Pancreas (tissue), 10 donors: ENCODE measurements around the gene DOCK11. TPM values are rescaled to one million over a fixed set of nuclear protein-coding genes. Genes with fewer than 3 reads are reported as not detected.

Source experiments
- ATAC-seq, 4 donors: fragments of 200-7000 bp; cut with Tn5 transposase; one replicate each; pipeline versions ENCODE4 v1.8.0 to v1.9.1; 2020; ENCODE audit warnings: mild to moderate bottlenecking in 4 of 4, moderate library complexity in 4 of 4
- DNase-seq, 6 donors: peaks; one replicate each; pipeline ENCODE4 v3.0.0-alpha.2; 2020
- FAIRE-seq: peaks from 2 replicates; lab custom pipeline; 2012; peaks lifted over from hg19 to GRCh38; lab: Jason Lieb, UNC
- H3K27ac ChIP-seq, 4 donors: fragments of 200-600 bp; sonication (generic); 1 replicate in 3 of 4; 2 replicates in 1 of 4; pipeline versions ENCODE4 v1.5.0 to v1.8.0; 2020
- H3K27me3 ChIP-seq, 4 donors: fragments of 200-600 bp; one replicate each; pipeline ENCODE4 v1.8.0; 2021
- H3K36me3 ChIP-seq, 3 donors: fragments of 200-600 bp; sonication (generic) in 1 of 3; one replicate each; pipeline versions ENCODE4 v1.5.0 to v1.8.0; 2020 to 2021
- H3K4me1 ChIP-seq, 3 donors: fragments of 200-600 bp; one replicate each; pipeline ENCODE4 v1.8.0; 2021
- H3K4me3 ChIP-seq, 4 donors: fragments of 200-600 bp; sonication (generic) in 2 of 4; one replicate each; pipeline versions ENCODE4 v1.5.0 to v1.8.0; 2020 to 2021
- H3K9me3 ChIP-seq, 4 donors: fragments of 200-600 bp; one replicate each; pipeline ENCODE4 v1.8.0; 2021
- WGBS, 2 donors: extraction: QIAGEN DNeasy Blood & Tissue Kit; methylation state at CpG; one replicate each; pipeline ENCODE4 v1.1.7; 2013; 5-methylcytosine and 5-hydroxymethylcytosine counted together
- intact Hi-C, 3 donors: fragments of 100-400 bp; cut with DNase I; formaldehyde crosslinking; loops; one replicate each; pipeline versions ENCODE4 v1.11.1 to v1.14.2; 2022
- polyA plus RNA-seq, 2 donors: library from polyadenylated mRNA; stranded (reverse); fragments of 200-250 nt; gene quantifications; one replicate each; pipeline ENCODE4 v1.2.3, GENCODE V29; 2013
- total RNA-seq, 6 donors: library from RNA; stranded (reverse); fragmentation: NEBNext Ultra II Directional in 4 of 6; extraction: Animal tissue kit (Norgen Biotek cat#: 25700) in 4 of 6; gene quantifications; one replicate each; pipeline versions ENCODE4 v1.2.1 to v1.2.4, GENCODE V29; 2021 to 2023
- TF ChIP-seq, protein P1 (sequence below), 4 donors: fragments of 200-600 bp; sonication (generic) in 3 of 4; IDR thresholded peaks; one replicate each; pipeline versions ENCODE4 v1.5.0 to v1.8.0; 2021; ENCODE audit warnings: antibody characterized with exemption in 4 of 4
- donor health status: healthy with polysubstance abuse.
- donor health status: DM: no; HTN: no; CAD: no; lungs with moderate emphysema.
- donor health status: DM: no; HTN: no; CAD: no.
- donor health status: control.
- donor health status: control.
- donor health status: Bipolar disorder and iron deficiency.
- donor health status: DM: yes; HTN: yes; CAD: no.
- donor health status: DM: no; HTN: no; CAD: no.
- donor health status: DM: no; HTN: no; CAD: no.
- donor health status: DM: yes; HTN: yes; CAD: no.

DOCK11 gene
- total and polyA plus RNA-seq, 8 donors = 0.65 to 8.1 (median 2.4) TPM

DNA sequence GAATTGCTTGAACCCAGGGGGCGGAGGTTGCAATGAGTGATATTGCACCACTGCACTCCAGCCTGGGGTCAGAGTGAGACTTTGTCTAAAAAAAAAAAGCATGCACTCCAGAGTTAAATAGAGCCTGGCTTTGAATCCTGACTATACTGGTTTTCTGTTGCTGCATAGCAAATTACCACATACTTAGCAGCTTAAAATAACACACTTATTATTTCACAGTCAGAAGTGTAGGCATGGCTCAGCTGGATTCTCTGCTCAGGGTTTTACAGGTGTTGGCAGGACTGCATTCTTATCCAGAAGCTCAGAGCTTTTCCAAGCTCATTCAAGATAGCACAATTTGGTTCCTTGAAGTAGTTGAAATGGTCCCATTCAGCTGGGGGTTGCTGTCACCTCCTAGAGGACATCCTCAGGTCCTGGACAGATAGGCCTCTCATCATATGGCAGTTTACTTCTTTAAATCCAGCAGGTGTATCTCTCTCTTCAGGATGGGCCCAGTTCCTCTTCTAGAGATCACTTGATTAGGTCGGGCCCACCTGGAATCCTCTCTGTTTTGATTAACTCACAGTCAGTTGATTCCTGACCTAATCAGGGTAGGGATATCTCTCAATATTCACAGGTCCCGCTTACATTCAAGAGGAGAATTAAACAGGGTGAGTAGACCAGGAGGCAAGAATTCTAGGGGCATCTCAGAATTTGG is 26.8 kb downstream of the DOCK11 start:
- ATAC-seq = no peak
- WGBS, 2 donors = 86 to 95% methylated on average over 3 of the region's 3 CpGs
- no peak overlapping the region for H3K4me3 ChIP-seq
- TF ChIP-seq, protein P1, sequence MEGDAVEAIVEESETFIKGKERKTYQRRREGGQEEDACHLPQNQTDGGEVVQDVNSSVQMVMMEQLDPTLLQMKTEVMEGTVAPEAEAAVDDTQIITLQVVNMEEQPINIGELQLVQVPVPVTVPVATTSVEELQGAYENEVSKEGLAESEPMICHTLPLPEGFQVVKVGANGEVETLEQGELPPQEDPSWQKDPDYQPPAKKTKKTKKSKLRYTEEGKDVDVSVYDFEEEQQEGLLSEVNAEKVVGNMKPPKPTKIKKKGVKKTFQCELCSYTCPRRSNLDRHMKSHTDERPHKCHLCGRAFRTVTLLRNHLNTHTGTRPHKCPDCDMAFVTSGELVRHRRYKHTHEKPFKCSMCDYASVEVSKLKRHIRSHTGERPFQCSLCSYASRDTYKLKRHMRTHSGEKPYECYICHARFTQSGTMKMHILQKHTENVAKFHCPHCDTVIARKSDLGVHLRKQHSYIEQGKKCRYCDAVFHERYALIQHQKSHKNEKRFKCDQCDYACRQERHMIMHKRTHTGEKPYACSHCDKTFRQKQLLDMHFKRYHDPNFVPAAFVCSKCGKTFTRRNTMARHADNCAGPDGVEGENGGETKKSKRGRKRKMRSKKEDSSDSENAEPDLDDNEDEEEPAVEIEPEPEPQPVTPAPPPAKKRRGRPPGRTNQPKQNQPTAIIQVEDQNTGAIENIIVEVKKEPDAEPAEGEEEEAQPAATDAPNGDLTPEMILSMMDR (IDR thresholded peaks at IDR 0.05) = no peak
- intact Hi-C loops = no loop called here
- no peaks in the 10 kb centered on the region for H3K4me1 ChIP-seq
- DNase-seq = no peak
- H3K27me3 ChIP-seq = no peaks in the 10 kb centered on the region
- no peaks in the 10 kb centered on the region for H3K9me3 ChIP-seq
- H3K36me3 ChIP-seq = no peaks in the 10 kb centered on the region
- no peak for FAIRE-seq
- H3K27ac ChIP-seq = no peak overlapping the region

DNA sequence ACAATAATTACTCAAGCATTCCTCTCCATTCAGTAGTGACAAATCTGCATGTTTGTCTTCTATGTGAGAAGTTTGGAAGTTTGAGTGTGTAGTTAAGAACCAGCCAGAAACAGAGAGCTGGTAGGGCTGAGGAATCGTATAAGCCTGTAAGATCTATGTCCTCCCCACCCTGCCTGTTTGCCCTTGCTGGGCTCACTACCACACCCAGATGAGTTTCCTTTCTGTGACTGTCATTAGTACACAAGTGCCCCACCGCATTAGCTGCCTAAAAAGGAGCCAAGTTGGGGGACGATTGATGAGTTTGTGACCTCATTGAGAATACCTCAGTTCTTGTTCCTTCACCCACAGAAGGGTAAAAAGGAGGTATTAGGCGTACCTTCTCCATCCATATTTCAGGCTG is 28.3 kb downstream of the DOCK11 start:
- TF ChIP-seq, protein P1 (IDR thresholded peaks at IDR 0.05) = no peak
- intact Hi-C loops = no loop called here
- Histone ChIP-seq H3K4me3 (no peak overlapping the region), H3K27me3 (no peaks in the 10 kb centered on the region), H3K36me3 (no peaks in the 10 kb centered on the region), H3K27ac (no peak overlapping the region), H3K4me1 (no peaks in the 10 kb centered on the region), H3K9me3 (no peaks in the 10 kb centered on the region)
- FAIRE-seq (no peak), ATAC-seq (no peak), DNase-seq (no peak)
- WGBS, 2 donors = 61 to 74% methylated on average over 4 of the region's 4 CpGs

DNA sequence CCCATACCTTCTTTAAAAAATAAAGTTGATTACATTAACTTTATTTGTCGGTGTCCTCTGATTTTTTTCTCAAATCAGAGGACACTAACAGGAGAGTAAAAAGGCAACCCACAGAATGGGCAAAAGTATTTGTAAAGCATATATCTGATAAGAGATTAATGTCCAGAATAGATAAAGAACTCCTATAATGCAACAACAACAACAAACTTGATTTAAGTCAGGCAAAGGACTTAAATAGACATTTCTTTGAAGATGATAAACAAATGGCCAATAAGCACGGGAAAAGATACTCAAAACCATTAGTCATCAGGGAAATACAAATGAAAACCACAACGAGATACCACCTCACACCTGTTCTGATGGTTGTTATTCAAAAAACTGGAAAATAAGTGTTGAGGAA is 28.7 kb downstream of the DOCK11 start:
- intact Hi-C loops = no loop called here
- Histone ChIP-seq H3K36me3 (no peaks in the 10 kb centered on the region), H3K27ac (no peak overlapping the region), H3K9me3 (no peaks in the 10 kb centered on the region), H3K4me1 (no peaks in the 10 kb centered on the region), H3K27me3 (no peaks in the 10 kb centered on the region), H3K4me3 (no peak overlapping the region)
- WGBS, 2 donors = 46 to 49% methylated on average over 3 of the region's 3 CpGs
- ATAC-seq (no peak), DNase-seq (no peak), FAIRE-seq (no peak)
- TF ChIP-seq, protein P1 (IDR thresholded peaks at IDR 0.05) = no peak

DNA sequence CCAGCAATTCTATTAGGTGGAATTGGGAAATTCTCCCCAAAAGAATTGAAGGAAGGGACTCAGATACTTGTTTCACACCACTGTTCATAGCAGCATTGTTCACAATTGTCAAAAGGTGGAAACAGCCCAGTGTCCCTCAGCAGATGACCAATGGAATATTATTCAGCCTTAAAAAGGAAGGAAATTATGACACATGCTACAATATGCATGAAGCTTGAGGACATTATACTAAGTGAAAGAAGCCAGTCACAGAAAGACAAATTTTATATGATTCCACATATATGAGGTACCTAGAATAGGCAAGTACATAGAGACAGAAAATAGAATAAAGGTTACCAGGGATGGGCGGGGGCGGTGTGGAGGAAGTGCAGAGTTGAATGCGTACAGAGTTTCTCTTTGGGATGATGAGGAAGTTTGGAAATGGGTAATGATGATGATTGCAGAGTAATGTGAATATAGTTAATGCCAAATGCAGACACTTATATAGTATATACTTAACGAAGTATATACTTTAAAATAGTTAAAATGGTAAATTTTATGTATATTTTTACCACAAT is 29.6 kb downstream of the DOCK11 start:
- H3K4me3 ChIP-seq = no peak overlapping the region
- no peaks in the 10 kb centered on the region for H3K36me3 ChIP-seq
- FAIRE-seq (no peak), DNase-seq (no peak), ATAC-seq (no peak)
- intact Hi-C loops = no loop called here
- TF ChIP-seq, protein P1 (IDR thresholded peaks at IDR 0.05) = no peak
- H3K4me1 ChIP-seq = no peaks in the 10 kb centered on the region
- no peaks in the 10 kb centered on the region for H3K9me3 ChIP-seq
- 78 to 91% methylated on average over 4 of the region's 4 CpGs for WGBS, 2 donors
- H3K27me3 ChIP-seq = no peaks in the 10 kb centered on the region
- H3K27ac ChIP-seq = no peak overlapping the region

DNA sequence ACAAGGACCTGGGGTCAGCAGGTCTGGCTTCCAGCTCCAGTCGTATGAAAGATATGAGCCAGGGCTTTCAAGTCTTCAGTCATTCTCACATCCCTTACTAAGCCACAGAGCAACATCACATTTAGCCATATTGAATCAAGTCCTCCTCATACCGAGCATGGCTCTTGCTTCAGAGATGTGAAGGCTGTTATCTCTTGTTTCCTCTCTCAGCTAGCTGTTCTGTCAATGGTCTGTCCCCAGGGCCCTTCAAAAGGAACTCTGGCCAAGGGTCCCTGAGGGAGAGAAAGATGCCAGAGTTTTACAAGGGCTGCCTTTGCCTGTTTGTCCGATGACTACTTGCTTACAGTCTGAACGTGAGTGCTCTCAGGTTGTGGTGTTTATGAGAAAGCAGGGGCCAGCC is 30.5 kb downstream of the DOCK11 start:
- no peak overlapping the region for H3K27ac ChIP-seq

More for the DNA sequence above, 30.5 kb downstream of the DOCK11 start:
- WGBS, 2 donors = 62 to 64% methylated on average over 4 of the region's 4 CpGs
- ATAC-seq (no peak), FAIRE-seq (no peak), DNase-seq (no peak)
- no peaks in the 10 kb centered on the region for H3K36me3 ChIP-seq
- no peaks in the 10 kb centered on the region for H3K27me3 ChIP-seq
- H3K4me1 ChIP-seq = no peaks in the 10 kb centered on the region
- intact Hi-C loops = no loop called here
- H3K9me3 ChIP-seq = no peaks in the 10 kb centered on the region
- TF ChIP-seq, protein P1 (IDR thresholded peaks at IDR 0.05) = no peak
- H3K4me3 ChIP-seq = no peak overlapping the region
